ENCODE results near the gene PREPL. TPM values are rescaled to one million over a fixed set of nuclear protein-coding genes. Genes with fewer than 3 reads are reported as not detected.
A peak's percentile ranks its signal among the peaks of the same experiment; 100 is the strongest.

The PREPL gene
- total and polyA plus RNA-seq, 4 donors = 17.2 to 60.3 (median 41.1) TPM

DNA sequence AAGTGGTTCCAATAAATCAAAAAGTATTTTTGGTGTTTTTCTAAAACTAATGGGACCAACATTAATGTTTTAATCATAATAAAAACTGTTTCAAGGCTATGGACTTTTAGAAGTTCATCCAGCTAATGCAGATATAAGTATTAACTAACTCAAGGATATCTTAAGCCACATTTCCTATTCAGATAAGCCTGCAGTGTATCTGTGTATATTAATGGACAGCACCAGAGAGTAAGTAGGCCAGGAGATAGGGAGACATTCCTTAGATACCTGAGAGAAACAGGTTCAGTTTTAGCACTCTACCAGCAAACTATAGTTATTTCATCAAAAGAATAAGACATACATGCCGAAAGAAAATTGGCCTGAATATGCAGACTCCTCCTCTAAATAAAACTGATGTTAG is 27.3 kb downstream of the PREPL start:
- H3K9me3 ChIP-seq (ENCODE audit: control insufficient read depth, low read length) = no peaks in the 10 kb centered on the region
- ATAC-seq (ENCODE audit: low FRiP score) (no peak), DNase-seq (no peak)
- H3K4me3 ChIP-seq (ENCODE audit: low read length in 2 of 2) = no peak overlapping the region
- no peaks in the 10 kb centered on the region for H3K27me3 ChIP-seq (ENCODE audit: control insufficient read depth in 1 of 2, insufficient read depth in 2 of 2, low read length in 1 of 2)
- H3K36me3 ChIP-seq (ENCODE audit: control insufficient read depth in 1 of 2, insufficient read depth in 2 of 2, low read length in 1 of 2) = peaks cover 0 to 4% of the 10 kb centered on the region in 2 donors
- WGBS, 2 donors = 44 to 58% methylated on average over 1 of the region's 1 CpG
- intact Hi-C loops (cut with DNase I) = no loop called here
- H3K4me1 ChIP-seq (ENCODE audit: control insufficient read depth in 1 of 2, insufficient read depth in 2 of 2, low read length in 2 of 2) = peaks cover 0 to 4% of the 10 kb centered on the region in 2 donors
- no peak overlapping the region for H3K27ac ChIP-seq (ENCODE audit: low read depth in 1 of 2, low read length in 2 of 2)

DNA sequence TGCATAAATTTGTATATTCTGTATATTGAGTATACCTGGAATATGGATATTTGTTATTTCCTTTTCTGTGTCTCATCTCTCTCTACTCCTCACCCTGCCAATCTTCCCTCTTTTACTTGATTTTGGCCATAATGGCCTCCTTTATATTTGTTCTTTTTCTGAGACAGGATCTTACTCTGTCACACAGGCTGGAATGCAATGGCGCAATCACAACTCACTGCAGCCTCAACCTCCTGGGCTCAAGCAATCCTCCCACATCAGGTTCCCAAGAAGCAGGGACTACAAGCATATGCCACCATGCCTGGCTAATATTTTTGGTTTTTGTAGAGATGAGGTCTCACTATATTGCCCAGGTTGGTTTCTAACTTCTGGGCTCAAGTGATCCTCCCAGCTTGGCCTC is 30.5 kb downstream of the PREPL start:
- DNase-seq (no peak), ATAC-seq (ENCODE audit: low FRiP score) (no peak)
- H3K9me3 ChIP-seq (ENCODE audit: control insufficient read depth, low read length) = no peaks in the 10 kb centered on the region
- 96 to 99% methylated on average over 1 of the region's 1 CpG for WGBS, 2 donors
- peaks cover 0 to 7% of the 10 kb centered on the region in 2 donors for H3K4me1 ChIP-seq (ENCODE audit: control insufficient read depth in 1 of 2, insufficient read depth in 2 of 2, low read length in 2 of 2)
- H3K36me3 ChIP-seq (ENCODE audit: control insufficient read depth in 1 of 2, insufficient read depth in 2 of 2, low read length in 1 of 2) = peaks cover 0 to 2% of the 10 kb centered on the region in 2 donors
- H3K27me3 ChIP-seq (ENCODE audit: control insufficient read depth in 1 of 2, insufficient read depth in 2 of 2, low read length in 1 of 2) = no peaks in the 10 kb centered on the region
- H3K4me3 ChIP-seq (ENCODE audit: low read length in 2 of 2) = no peak overlapping the region
- intact Hi-C loops (cut with DNase I) = no loop called here
- H3K27ac ChIP-seq (ENCODE audit: low read depth in 1 of 2, low read length in 2 of 2) = no peak overlapping the region

- peaks cover 0 to 7% of the 10 kb centered on the region in 2 donors for H3K4me1 ChIP-seq (ENCODE audit: control insufficient read depth in 1 of 2, insufficient read depth in 2 of 2, low read length in 2 of 2)
- H3K36me3 ChIP-seq (ENCODE audit: control insufficient read depth in 1 of 2, insufficient read depth in 2 of 2, low read length in 1 of 2) = peaks cover 0 to 2% of the 10 kb centered on the region in 2 donors
These were observed 32.0 kb downstream of the PREPL start for GRCh38 chr2:44329343-44329742.

GRCh38 chr2:44328750-44329149 is 32.5 kb downstream of the PREPL start:
- DNase-seq = no peak
- Histone ChIP-seq H3K36me3 (ENCODE audit: control insufficient read depth in 1 of 2, insufficient read depth in 2 of 2, low read length in 1 of 2) (peaks cover 0 to 2% of the 10 kb centered on the region in 2 donors), H3K27ac (ENCODE audit: low read depth in 1 of 2, low read length in 2 of 2) (peak overlapping the region in 1 of 2 donors; percentile 36), H3K4me1 (ENCODE audit: control insufficient read depth in 1 of 2, insufficient read depth in 2 of 2, low read length in 2 of 2) (peaks cover 0 to 7% of the 10 kb centered on the region in 2 donors), H3K27me3 (ENCODE audit: control insufficient read depth in 1 of 2, insufficient read depth in 2 of 2, low read length in 1 of 2) (no peaks in the 10 kb centered on the region), H3K9me3 (ENCODE audit: control insufficient read depth, low read length) (no peaks in the 10 kb centered on the region), H3K4me3 (ENCODE audit: low read length in 2 of 2) (no peak overlapping the region)
- 19% methylated on average over 2 of the region's 2 CpGs for WGBS, 2 donors
- no peak for ATAC-seq (ENCODE audit: low FRiP score)
- intact Hi-C loops (cut with DNase I) = loop anchor here in 1 of 2 donors (5.0 kb wide), 1 partner anchor 34 kb away; the partner anchor contains the start of genes CAMKMT and PREPL

More at GRCh38 chr2:44329343-44329742, 32.0 kb downstream of the PREPL start:
- H3K9me3 ChIP-seq (ENCODE audit: control insufficient read depth, low read length) = no peaks in the 10 kb centered on the region
- H3K4me3 ChIP-seq (ENCODE audit: low read length in 2 of 2) = no peak overlapping the region
- WGBS, 2 donors = 82 to 87% methylated on average over 2 of the region's 2 CpGs
- DNase-seq (no peak), ATAC-seq (ENCODE audit: low FRiP score) (no peak)
- peak overlapping the region in 1 of 2 donors; percentile 57 for H3K27ac ChIP-seq (ENCODE audit: low read depth in 1 of 2, low read length in 2 of 2)
- no peaks in the 10 kb centered on the region for H3K27me3 ChIP-seq (ENCODE audit: control insufficient read depth in 1 of 2, insufficient read depth in 2 of 2, low read length in 1 of 2)
- intact Hi-C loops (cut with DNase I) = loop anchor here in 1 of 2 donors (5.0 kb wide), 1 partner anchor 33 kb away; the partner anchor contains the start of genes CAMKMT and PREPL

GRCh38 chr2:44326548-44327264 is 34.6 kb downstream of the PREPL start:
- Histone ChIP-seq H3K27me3 (ENCODE audit: control insufficient read depth in 1 of 2, insufficient read depth in 2 of 2, low read length in 1 of 2) (no peaks in the 10 kb centered on the region), H3K4me3 (ENCODE audit: low read length in 2 of 2) (no peak overlapping the region), H3K9me3 (ENCODE audit: control insufficient read depth, low read length) (no peaks in the 10 kb centered on the region), H3K4me1 (ENCODE audit: control insufficient read depth in 1 of 2, insufficient read depth in 2 of 2, low read length in 2 of 2) (peaks cover 0 to 4% of the 10 kb centered on the region in 2 donors), H3K36me3 (ENCODE audit: control insufficient read depth in 1 of 2, insufficient read depth in 2 of 2, low read length in 1 of 2) (peaks cover 0 to 7% of the 10 kb centered on the region in 2 donors), H3K27ac (ENCODE audit: low read depth in 1 of 2, low read length in 2 of 2) (peak overlapping the region; percentile 44 to 88)
- no peak for ATAC-seq (ENCODE audit: low FRiP score)
- whole genome bisulfite sequencing, 2 donors = 45 to 48% methylated on average over 13 of the region's 13 CpGs
- intact Hi-C loops (cut with DNase I) = loop anchor here in 1 of 2 donors (5.0 kb wide), 1 partner anchor 36 kb away; the partner anchor contains the start of genes CAMKMT and PREPL
- no peak for DNase-seq

GRCh38 chr2:44325897-44326296 is 35.4 kb downstream of the PREPL start:
- peaks cover 2 to 10% of the 10 kb centered on the region in 2 donors for H3K36me3 ChIP-seq (ENCODE audit: control insufficient read depth in 1 of 2, insufficient read depth in 2 of 2, low read length in 1 of 2)
- intact Hi-C loops (cut with DNase I) = loop anchor here in 1 of 2 donors (5.0 kb wide), 1 partner anchor 36 kb away; the partner anchor contains the start of genes CAMKMT and PREPL

GRCh38 chr2:44324971-44325426 is 36.3 kb downstream of the PREPL start:
- ATAC-seq (ENCODE audit: low FRiP score) = peak; percentile 58
- intact Hi-C loops (cut with DNase I) = loop anchor here in 1 of 2 donors (5.0 kb wide), 1 partner anchor 37 kb away; the partner anchor contains the start of genes CAMKMT and PREPL
- Histone ChIP-seq H3K36me3 (ENCODE audit: control insufficient read depth in 1 of 2, insufficient read depth in 2 of 2, low read length in 1 of 2) (peaks cover 2 to 13% of the 10 kb centered on the region in 2 donors), H3K4me1 (ENCODE audit: control insufficient read depth in 1 of 2, insufficient read depth in 2 of 2, low read length in 2 of 2) (peaks cover 0 to 4% of the 10 kb centered on the region in 2 donors), H3K9me3 (ENCODE audit: control insufficient read depth, low read length) (no peaks in the 10 kb centered on the region), H3K27me3 (ENCODE audit: control insufficient read depth in 1 of 2, insufficient read depth in 2 of 2, low read length in 1 of 2) (no peaks in the 10 kb centered on the region), H3K27ac (ENCODE audit: low read depth in 1 of 2, low read length in 2 of 2) (no peak overlapping the region), H3K4me3 (ENCODE audit: low read length in 2 of 2) (no peak overlapping the region)
- no peak for DNase-seq
- 6 to 9% methylated on average over 1 of the region's 1 CpG for WGBS, 2 donors

More at GRCh38 chr2:44325897-44326296, 35.4 kb downstream of the PREPL start:
- Histone ChIP-seq H3K9me3 (ENCODE audit: control insufficient read depth, low read length) (no peaks in the 10 kb centered on the region), H3K27me3 (ENCODE audit: control insufficient read depth in 1 of 2, insufficient read depth in 2 of 2, low read length in 1 of 2) (no peaks in the 10 kb centered on the region), H3K27ac (ENCODE audit: low read depth in 1 of 2, low read length in 2 of 2) (no peak overlapping the region), H3K4me1 (ENCODE audit: control insufficient read depth in 1 of 2, insufficient read depth in 2 of 2, low read length in 2 of 2) (peaks cover 0 to 4% of the 10 kb centered on the region in 2 donors), H3K4me3 (ENCODE audit: low read length in 2 of 2) (no peak overlapping the region)
- DNase-seq (no peak), ATAC-seq (ENCODE audit: low FRiP score) (no peak)
- WGBS, 2 donors = 8 to 16% methylated on average over 4 of the region's 4 CpGs

DNA sequence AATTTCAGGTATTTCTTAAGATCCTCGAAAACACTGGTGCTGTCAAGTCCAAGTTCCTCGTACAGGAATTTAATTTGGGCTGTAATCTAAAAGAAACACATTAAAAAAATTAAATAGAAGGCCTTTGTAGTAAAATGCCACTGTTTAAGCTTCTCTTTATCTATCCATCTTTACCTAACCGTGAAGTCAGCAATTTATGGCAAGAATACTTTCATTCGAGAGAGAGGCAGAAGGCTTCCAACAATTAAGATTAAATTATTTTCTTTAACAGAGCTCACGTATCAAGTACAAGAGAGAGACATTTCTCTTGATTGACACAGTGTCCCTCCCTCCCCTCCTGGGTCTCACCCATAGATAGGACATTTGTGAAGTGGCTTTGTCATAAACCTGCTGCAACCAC is 39.9 kb downstream of the PREPL start:
- DNase-seq = no peak
- H3K9me3 ChIP-seq (ENCODE audit: control insufficient read depth, low read length) = no peaks in the 10 kb centered on the region
- no peaks in the 10 kb centered on the region for H3K27me3 ChIP-seq (ENCODE audit: control insufficient read depth in 1 of 2, insufficient read depth in 2 of 2, low read length in 1 of 2)
- ATAC-seq (ENCODE audit: low FRiP score) = no peak
- peaks cover 0 to under 1% of the 10 kb centered on the region in 2 donors for H3K4me1 ChIP-seq (ENCODE audit: control insufficient read depth in 1 of 2, insufficient read depth in 2 of 2, low read length in 2 of 2)
- 73 to 75% methylated on average over 5 of the region's 5 CpGs for WGBS, 2 donors
- no peak overlapping the region for H3K27ac ChIP-seq (ENCODE audit: low read depth in 1 of 2, low read length in 2 of 2)
- intact Hi-C loops (cut with DNase I) = no loop called here
- no peak overlapping the region for H3K4me3 ChIP-seq (ENCODE audit: low read length in 2 of 2)
- peaks cover 2 to 11% of the 10 kb centered on the region in 2 donors for H3K36me3 ChIP-seq (ENCODE audit: control insufficient read depth in 1 of 2, insufficient read depth in 2 of 2, low read length in 1 of 2)

Data from aorta (tissue), 5 donors.